ENCODE data around the gene NGEF. TPM values are rescaled to one million over a fixed set of nuclear protein-coding genes. Genes with fewer than 3 reads are reported as not detected.

The NGEF gene
- total and polyA plus RNA-seq, 10 of the 15 experiments (the other 5 are each of a cell fraction or from before 2014, with no cell fraction given) = 0.12 TPM; not detected in 9

DNA sequence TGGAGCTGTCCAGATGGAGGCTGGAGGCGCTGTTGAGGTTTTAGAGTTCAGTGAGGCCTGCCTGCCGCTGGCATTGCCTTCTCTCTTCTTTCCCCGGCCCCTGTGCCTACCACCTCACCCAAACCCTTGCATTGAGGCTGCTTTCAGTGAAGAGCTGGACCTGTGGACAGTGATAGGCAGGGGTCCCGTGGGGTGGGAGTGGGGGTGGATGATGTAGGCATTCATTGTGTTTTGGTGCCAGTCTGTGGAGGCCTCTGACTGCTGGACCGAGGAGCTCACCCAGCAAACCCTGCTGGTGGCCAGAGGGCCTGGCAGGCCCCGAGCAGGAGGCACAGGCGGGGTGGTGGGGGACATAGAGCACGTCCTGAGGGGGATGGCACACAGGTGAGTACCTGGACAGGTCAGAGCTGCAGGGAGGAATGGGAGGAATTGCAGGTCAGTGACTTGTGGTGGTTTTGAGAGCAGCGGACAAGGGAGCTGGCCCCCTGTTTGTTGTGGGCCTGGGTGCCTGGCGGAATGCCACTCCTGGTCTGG lies 35.6 kb downstream of the NGEF start:
- no peaks in the 10 kb centered on the region for H3K9me3 ChIP-seq (replicated peaks; ENCODE audit: control insufficient read depth, insufficient read depth, low read length)
- no peak overlapping the region for H3K4me2 ChIP-seq (ENCODE audit: control insufficient read depth, insufficient read depth)
- in situ Hi-C loops (cut with MboI) = no loop called here
- no peaks in the 10 kb centered on the region for H3K36me3 ChIP-seq (ENCODE audit: control insufficient read depth in 2 of 2, insufficient read depth in 2 of 2, low read length in 1 of 2)
- H3K27ac ChIP-seq (ENCODE audit: control insufficient read depth, insufficient read depth) = no peak overlapping the region
- no peak for FAIRE-seq
- H3K27me3 ChIP-seq (replicated peaks in 1 of 2; ENCODE audit: control insufficient read depth in 2 of 2, insufficient read depth in 2 of 2, low read length in 1 of 2) = no peaks in the 10 kb centered on the region; a peak in 2 of 4 replicates
- ChIA-PET SMC1A (ENCODE audit: uncharacterized antibody, unreplicated experiment) (no interaction called here), POLR2A (no interaction called here), CTCF (interaction anchor here (1.3 kb wide), 1 partner anchor 52 kb away, joined by 4 read pairs; no protein-coding TSS in a partner anchor), RAD21 (ENCODE audit: unreplicated experiment) (interaction anchor here (0.6 to 3.1 kb wide), 3 partner anchors 20 to 36 kb away, joined by 3 to 9 read pairs (median 3); no protein-coding TSS in a partner anchor)
- no peaks in the 10 kb centered on the region for H3K79me2 ChIP-seq (ENCODE audit: control insufficient read depth, insufficient read depth, low read length)
- ATAC-seq = no peak
- no TSS peak for BruUV-seq (replicated peaks)
- H4K20me1 ChIP-seq (ENCODE audit: control insufficient read depth, insufficient read depth) = no peaks in the 10 kb centered on the region
- 56% methylated on average over 10 of the region's 10 CpGs for WGBS (ENCODE audit: insufficient coverage, insufficient replicate concordance, low lambda C conversion rate, missing lambda C conversion rate)
- H3K4me1 ChIP-seq (ENCODE audit: control insufficient read depth, insufficient read depth, low read length) = no peaks in the 10 kb centered on the region
- H2AFZ ChIP-seq (ENCODE audit: control insufficient read depth, low read depth, low read length) = no peak overlapping the region
- no peak overlapping the region for H3K4me3 ChIP-seq
- intact Hi-C loops (cut with micrococcal nuclease; ENCODE audit: unreplicated experiment) = no loop called here
- no peak for DNase-seq (ENCODE audit: low read depth, low spot score)
- H3K9ac ChIP-seq (ENCODE audit: control insufficient read depth, insufficient read depth, low read length) = no peak overlapping the region
- TF ChIP-seq, protein P1, sequence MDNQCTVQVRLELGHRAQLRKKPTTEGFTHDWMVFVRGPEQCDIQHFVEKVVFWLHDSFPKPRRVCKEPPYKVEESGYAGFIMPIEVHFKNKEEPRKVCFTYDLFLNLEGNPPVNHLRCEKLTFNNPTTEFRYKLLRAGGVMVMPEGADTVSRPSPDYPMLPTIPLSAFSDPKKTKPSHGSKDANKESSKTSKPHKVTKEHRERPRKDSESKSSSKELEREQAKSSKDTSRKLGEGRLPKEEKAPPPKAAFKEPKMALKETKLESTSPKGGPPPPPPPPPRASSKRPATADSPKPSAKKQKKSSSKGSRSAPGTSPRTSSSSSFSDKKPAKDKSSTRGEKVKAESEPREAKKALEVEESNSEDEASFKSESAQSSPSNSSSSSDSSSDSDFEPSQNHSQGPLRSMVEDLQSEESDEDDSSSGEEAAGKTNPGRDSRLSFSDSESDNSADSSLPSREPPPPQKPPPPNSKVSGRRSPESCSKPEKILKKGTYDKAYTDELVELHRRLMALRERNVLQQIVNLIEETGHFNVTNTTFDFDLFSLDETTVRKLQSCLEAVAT (IDR thresholded peaks at IDR 0.05) = no peak
- TF ChIP-seq BCL11A (IDR thresholded peaks at IDR 0.05; ENCODE audit: low read depth, low read length) = no peak
- TF ChIP-seq, protein P2, sequence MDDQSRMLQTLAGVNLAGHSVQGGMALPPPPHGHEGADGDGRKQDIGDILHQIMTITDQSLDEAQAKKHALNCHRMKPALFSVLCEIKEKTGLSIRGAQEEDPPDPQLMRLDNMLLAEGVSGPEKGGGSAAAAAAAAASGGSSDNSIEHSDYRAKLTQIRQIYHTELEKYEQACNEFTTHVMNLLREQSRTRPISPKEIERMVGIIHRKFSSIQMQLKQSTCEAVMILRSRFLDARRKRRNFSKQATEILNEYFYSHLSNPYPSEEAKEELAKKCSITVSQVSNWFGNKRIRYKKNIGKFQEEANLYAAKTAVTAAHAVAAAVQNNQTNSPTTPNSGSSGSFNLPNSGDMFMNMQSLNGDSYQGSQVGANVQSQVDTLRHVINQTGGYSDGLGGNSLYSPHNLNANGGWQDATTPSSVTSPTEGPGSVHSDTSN (IDR thresholded peaks at IDR 0.05; ENCODE audit: insufficient replicate concordance, low read depth, low read length) = no peak
- no peak for TF ChIP-seq SP1 (IDR thresholded peaks at IDR 0.05; ENCODE audit: low read depth, low read length)
- TF ChIP-seq, protein P3, sequence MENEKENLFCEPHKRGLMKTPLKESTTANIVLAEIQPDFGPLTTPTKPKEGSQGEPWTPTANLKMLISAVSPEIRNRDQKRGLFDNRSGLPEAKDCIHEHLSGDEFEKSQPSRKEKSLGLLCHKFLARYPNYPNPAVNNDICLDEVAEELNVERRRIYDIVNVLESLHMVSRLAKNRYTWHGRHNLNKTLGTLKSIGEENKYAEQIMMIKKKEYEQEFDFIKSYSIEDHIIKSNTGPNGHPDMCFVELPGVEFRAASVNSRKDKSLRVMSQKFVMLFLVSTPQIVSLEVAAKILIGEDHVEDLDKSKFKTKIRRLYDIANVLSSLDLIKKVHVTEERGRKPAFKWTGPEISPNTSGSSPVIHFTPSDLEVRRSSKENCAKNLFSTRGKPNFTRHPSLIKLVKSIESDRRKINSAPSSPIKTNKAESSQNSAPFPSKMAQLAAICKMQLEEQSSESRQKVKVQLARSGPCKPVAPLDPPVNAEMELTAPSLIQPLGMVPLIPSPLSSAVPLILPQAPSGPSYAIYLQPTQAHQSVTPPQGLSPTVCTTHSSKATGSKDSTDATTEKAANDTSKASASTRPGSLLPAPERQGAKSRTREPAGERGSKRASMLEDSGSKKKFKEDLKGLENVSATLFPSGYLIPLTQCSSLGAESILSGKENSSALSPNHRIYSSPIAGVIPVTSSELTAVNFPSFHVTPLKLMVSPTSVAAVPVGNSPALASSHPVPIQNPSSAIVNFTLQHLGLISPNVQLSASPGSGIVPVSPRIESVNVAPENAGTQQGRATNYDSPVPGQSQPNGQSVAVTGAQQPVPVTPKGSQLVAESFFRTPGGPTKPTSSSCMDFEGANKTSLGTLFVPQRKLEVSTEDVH (IDR thresholded peaks at IDR 0.05; ENCODE audit: low read depth, partially characterized antibody) = no peak
- TF ChIP-seq, protein P4, sequence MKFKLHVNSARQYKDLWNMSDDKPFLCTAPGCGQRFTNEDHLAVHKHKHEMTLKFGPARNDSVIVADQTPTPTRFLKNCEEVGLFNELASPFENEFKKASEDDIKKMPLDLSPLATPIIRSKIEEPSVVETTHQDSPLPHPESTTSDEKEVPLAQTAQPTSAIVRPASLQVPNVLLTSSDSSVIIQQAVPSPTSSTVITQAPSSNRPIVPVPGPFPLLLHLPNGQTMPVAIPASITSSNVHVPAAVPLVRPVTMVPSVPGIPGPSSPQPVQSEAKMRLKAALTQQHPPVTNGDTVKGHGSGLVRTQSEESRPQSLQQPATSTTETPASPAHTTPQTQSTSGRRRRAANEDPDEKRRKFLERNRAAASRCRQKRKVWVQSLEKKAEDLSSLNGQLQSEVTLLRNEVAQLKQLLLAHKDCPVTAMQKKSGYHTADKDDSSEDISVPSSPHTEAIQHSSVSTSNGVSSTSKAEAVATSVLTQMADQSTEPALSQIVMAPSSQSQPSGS (IDR thresholded peaks at IDR 0.05; ENCODE audit: low read length) = no peak
- no peak for TF ChIP-seq SIX5 (IDR thresholded peaks at IDR 0.05; ENCODE audit: low read depth, low read length, severe bottlenecking)
- TF ChIP-seq TARDBP (IDR thresholded peaks at IDR 0.05; ENCODE audit: borderline replicate concordance) = no peak
- no peak for TF ChIP-seq NR2C1 (IDR thresholded peaks at IDR 0.05)
- TF ChIP-seq, protein P5, sequence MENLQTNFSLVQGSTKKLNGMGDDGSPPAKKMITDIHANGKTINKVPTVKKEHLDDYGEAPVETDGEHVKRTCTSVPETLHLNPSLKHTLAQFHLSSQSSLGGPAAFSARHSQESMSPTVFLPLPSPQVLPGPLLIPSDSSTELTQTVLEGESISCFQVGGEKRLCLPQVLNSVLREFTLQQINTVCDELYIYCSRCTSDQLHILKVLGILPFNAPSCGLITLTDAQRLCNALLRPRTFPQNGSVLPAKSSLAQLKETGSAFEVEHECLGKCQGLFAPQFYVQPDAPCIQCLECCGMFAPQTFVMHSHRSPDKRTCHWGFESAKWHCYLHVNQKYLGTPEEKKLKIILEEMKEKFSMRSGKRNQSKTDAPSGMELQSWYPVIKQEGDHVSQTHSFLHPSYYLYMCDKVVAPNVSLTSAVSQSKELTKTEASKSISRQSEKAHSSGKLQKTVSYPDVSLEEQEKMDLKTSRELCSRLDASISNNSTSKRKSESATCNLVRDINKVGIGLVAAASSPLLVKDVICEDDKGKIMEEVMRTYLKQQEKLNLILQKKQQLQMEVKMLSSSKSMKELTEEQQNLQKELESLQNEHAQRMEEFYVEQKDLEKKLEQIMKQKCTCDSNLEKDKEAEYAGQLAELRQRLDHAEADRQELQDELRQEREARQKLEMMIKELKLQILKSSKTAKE (IDR thresholded peaks at IDR 0.05; ENCODE audit: low read depth, poor library complexity, severe bottlenecking) = no peak
